Suprapubic skin (tissue), 4 donors: Measurements from ENCODE around the gene ADAR. TPM values are rescaled to one million over a fixed set of nuclear protein-coding genes. Genes with fewer than 3 reads are reported as not detected.

Experiments
- DNase-seq, 2 donors: peaks; one replicate each; pipeline ENCODE4 v3.0.0-alpha.2; 2019; ENCODE audit warnings: low spot score in 2 of 2
- H3K27ac ChIP-seq: fragments of 200-600 bp; sonication (generic); one replicate; pipeline ENCODE4 v1.5.1; 2019
- H3K27me3 ChIP-seq: fragments of 200-600 bp; sonication (generic); one replicate; pipeline ENCODE4 v1.5.1; 2019
- H3K36me3 ChIP-seq: fragments of 200-600 bp; sonication (generic); one replicate; pipeline ENCODE4 v1.5.1; 2019
- H3K4me1 ChIP-seq: fragments of 200-600 bp; sonication (generic); one replicate; pipeline ENCODE4 v1.5.1; 2019
- H3K4me3 ChIP-seq: fragments of 200-600 bp; sonication (generic); one replicate; pipeline ENCODE4 v1.5.1; 2019; ENCODE audit warnings: mild to moderate bottlenecking
- H3K9me3 ChIP-seq: fragments of 200-600 bp; sonication (generic); one replicate; pipeline ENCODE4 v1.5.1; 2019
- EP300 ChIP-seq: sonication (generic); formaldehyde crosslinking; IDR thresholded peaks from one replicate; pipeline ENCODE4 v1.6.1; 2017; ENCODE audit warnings: antibody characterized with exemption
- POLR2A ChIP-seq, 2 donors: fragments of 450-650 bp; IDR thresholded peaks; one replicate each; pipeline ENCODE4 v1.6.1; 2017; ENCODE audit warnings: antibody characterized with exemption in 2 of 2, mild to moderate bottlenecking in 2 of 2, moderate library complexity in 2 of 2
- POLR2AphosphoS5 ChIP-seq, 3 donors: sonication (generic); formaldehyde crosslinking; IDR thresholded peaks; one replicate each; pipeline ENCODE4 v1.6.1; 2017; ENCODE audit warnings: antibody characterized with exemption in 3 of 3
- WGBS: methylation state at CpG from one replicate; pipeline ENCODE4 v1.1.5; 2018; 5-methylcytosine and 5-hydroxymethylcytosine counted together
- total RNA-seq, 4 donors: library from RNA; depleted of rRNA; stranded (reverse); fragments of >200 nt; gene quantifications; one replicate each; pipeline ENCODE4 v1.1.0, GENCODE V29; 2016
- TF ChIP-seq, protein P1 (sequence below), 2 donors: fragments of 200-600 bp in 1 of 2; fragments of 450-650 bp in 1 of 2; sonication (generic) in 1 of 2; IDR thresholded peaks; one replicate each; pipeline ENCODE4 v1.5.1; 2016 to 2019; ENCODE audit warnings: antibody characterized with exemption in 2 of 2, mild to moderate bottlenecking in 1 of 2, moderate library complexity in 1 of 2

The ADAR gene
- total RNA-seq, 4 donors from 2014 or later: 73.7 to 107 (median 93.2) TPM

DNA sequence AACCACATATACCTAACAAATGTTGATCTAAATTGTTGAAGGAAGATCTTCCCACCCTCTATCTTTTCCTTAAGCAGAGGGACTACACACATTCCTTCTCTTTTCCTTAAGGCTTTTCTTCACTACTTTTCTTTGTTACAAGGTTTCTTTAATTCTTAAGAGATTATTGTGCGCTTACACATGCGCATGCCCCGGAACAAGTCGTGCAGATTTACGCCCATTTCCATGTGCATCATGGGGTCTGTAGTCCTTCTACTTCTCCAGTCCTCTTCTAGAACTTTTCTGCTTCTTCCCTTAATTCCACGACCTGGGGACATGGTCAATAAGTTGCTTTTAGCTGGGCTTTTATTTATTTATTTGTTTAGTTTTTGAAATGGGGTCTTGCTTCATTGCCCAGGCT lies 42.1 kb downstream of the ADAR start:
- peaks cover 16% of the 10 kb centered on the region for H3K27me3 ChIP-seq
- DNase-seq: no peak
- 79% methylated on average over 6 of the region's 6 CpGs for WGBS

DNA sequence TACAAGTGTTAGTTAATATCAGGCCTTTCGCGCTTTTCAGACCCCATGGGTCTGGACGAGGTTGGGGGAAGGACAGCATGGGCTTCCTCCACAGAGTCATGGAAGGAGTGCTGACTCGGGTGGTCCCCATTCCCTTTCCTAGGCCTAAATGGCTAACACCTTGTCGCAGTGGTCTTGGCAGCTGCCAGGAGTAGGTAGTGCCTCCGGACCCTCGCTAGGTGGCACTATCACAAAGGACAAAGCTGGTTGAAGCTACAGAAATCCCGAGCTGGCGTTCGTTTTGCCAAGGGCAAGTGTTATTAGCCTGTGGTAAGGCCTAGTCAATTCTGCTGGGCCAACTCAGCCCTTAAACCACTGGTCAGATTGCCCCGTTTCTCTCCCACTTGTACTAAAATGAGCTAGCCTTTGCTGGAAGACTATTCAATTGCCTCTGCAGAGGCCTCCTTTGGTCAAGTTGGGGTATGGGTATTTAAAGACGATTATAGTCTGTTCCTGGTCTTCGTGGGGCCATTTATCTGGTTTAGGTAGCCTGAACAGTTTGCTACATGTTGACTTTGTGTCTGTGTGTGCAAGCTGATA lies 48.4 kb downstream of the ADAR start:
- no peak for TF ChIP-seq EP300
- TF ChIP-seq POLR2AphosphoS5 (IDR thresholded peaks at IDR 0.05): peak in 1 of 3 donors; percentile 66
- TF ChIP-seq POLR2A (IDR thresholded peaks at IDR 0.05): no peak
- TF ChIP-seq, protein P1, sequence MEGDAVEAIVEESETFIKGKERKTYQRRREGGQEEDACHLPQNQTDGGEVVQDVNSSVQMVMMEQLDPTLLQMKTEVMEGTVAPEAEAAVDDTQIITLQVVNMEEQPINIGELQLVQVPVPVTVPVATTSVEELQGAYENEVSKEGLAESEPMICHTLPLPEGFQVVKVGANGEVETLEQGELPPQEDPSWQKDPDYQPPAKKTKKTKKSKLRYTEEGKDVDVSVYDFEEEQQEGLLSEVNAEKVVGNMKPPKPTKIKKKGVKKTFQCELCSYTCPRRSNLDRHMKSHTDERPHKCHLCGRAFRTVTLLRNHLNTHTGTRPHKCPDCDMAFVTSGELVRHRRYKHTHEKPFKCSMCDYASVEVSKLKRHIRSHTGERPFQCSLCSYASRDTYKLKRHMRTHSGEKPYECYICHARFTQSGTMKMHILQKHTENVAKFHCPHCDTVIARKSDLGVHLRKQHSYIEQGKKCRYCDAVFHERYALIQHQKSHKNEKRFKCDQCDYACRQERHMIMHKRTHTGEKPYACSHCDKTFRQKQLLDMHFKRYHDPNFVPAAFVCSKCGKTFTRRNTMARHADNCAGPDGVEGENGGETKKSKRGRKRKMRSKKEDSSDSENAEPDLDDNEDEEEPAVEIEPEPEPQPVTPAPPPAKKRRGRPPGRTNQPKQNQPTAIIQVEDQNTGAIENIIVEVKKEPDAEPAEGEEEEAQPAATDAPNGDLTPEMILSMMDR (IDR thresholded peaks at IDR 0.05): peak; percentile 76 to 87
- peak overlapping the region; percentile 97 for H3K4me3 ChIP-seq
- 7% methylated on average over 13 of the region's 13 CpGs for WGBS

More for the DNA sequence above, 42.1 kb downstream of the ADAR start:
- Histone ChIP-seq H3K36me3 (no peaks in the 10 kb centered on the region), H3K4me3 (no peak overlapping the region), H3K27ac (no peak overlapping the region), H3K4me1 (peaks cover 9% of the 10 kb centered on the region), H3K9me3 (no peaks in the 10 kb centered on the region)
- TF ChIP-seq POLR2AphosphoS5 (IDR thresholded peaks at IDR 0.05) (no peak), POLR2A (IDR thresholded peaks at IDR 0.05) (no peak), EP300 (no peak)
- TF ChIP-seq, protein P1 (IDR thresholded peaks at IDR 0.05): no peak

DNA sequence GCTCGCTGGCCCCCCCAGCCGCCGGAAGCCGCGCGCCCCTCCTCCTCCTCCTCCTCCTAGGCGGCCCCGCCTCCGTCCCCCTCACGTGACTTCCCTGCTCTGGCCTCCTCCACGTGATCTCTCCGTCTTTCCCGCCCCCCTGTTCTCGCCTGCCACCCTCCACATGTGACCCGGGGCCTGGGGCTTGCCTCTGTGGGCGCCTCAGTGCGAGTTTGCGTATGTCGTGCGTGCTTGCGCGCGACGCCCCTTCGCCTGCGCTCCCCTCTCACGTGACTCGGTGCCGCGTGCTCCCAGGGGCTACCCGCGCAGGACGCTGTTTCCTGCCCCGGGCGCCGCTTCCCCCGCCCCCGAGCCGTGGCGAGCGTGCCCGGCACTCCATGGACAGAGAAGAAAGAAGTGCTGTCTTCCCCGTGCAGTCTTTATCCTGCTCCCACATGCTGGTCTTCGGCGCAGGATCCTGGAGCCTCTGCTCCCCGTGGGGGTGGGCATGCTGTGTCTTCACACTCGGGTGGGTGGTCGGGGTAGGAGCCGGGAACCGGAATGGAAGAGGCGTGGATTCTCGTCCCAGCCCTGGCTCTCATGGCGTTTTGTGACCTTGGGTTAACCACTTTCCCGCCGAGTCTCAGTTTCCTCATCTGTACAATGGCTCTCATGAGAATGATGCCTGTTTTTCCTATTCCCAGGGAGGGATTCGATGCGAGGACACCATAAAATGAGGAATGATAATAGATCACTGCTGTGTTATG lies 49.1 kb downstream of the ADAR start:
- peak overlapping the region; percentile 97 for H3K4me3 ChIP-seq
- WGBS: 0% methylated on average over 13 of the region's 57 CpGs
- no peaks in the 10 kb centered on the region for H3K9me3 ChIP-seq
- DNase-seq: peak; percentile 100
- H3K4me1 ChIP-seq: peaks cover 34% of the 10 kb centered on the region
- TF ChIP-seq POLR2A (IDR thresholded peaks at IDR 0.05) (no peak), POLR2AphosphoS5 (IDR thresholded peaks at IDR 0.05) (peak; percentile 74 to 99 (median 83)), EP300 (peak; percentile 71)
- TF ChIP-seq, protein P1 (IDR thresholded peaks at IDR 0.05): no peak
- peak overlapping the region; percentile 88 for H3K27ac ChIP-seq
- peaks cover 20% of the 10 kb centered on the region for H3K36me3 ChIP-seq
- no peaks in the 10 kb centered on the region for H3K27me3 ChIP-seq

More for the DNA sequence above, 48.4 kb downstream of the ADAR start:
- peak overlapping the region; percentile 88 for H3K27ac ChIP-seq
- peak; percentile 92 to 93 for DNase-seq
- H3K27me3 ChIP-seq: no peaks in the 10 kb centered on the region
- H3K4me1 ChIP-seq: peaks cover 34% of the 10 kb centered on the region
- no peaks in the 10 kb centered on the region for H3K9me3 ChIP-seq
- peaks cover 14% of the 10 kb centered on the region for H3K36me3 ChIP-seq

DNA sequence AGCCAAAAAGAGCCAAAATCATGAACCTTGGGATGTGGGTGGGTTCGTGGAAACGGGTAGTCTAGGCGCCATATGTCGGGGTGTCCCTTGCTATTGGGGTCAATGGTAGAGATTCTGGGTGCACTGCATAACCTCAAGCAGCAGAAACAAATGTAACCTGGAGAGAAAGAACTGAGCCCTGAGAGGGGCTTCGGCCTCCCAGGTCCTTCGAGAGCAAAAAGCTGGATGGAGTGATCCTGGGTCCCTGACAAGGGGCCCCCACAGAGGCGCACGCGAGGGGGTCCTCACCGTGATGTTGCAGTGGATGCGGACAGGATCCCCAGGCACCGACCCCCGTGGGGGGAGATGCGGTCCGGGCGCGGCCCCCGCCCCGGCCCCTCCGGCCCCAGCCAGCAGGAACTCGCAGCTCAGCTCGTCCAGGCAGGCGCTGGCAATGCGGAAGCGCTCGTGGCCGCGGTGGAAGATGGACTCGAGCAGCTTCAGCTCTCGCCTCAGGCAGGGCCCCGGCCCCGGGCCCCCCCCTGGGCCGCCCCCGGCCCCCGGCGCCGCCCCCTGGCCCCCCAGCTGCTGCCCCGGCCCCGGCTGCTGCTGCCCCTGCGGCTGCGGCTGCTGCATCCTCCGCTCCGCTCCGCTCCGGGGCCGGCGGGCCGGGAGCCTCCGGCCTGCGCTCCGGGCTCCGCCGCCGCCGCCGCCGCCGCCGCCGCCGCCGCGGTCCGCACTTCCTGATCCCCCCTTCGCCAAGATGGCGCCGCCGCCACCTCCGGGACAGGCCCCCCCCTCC lies 49.9 kb downstream of the ADAR start, which contains the start of gene UBE2Q1:
Gene UBE2Q1, minus strand, starts transcription at position 724 of the 781 bp plus-strand sequence. Its CDS starts 109 bp downstream, at position 615.
- Histone ChIP-seq H3K36me3 (peaks cover 28% of the 10 kb centered on the region), H3K27ac (peak within 1 kb of the TSS; percentile 88), H3K4me1 (peaks cover 39% of the 10 kb centered on the region), H3K27me3 (no peaks in the 10 kb centered on the region), H3K4me3 (peak within 1 kb of the TSS; percentile 97), H3K9me3 (no peaks in the 10 kb centered on the region)
- TF ChIP-seq POLR2A (IDR thresholded peaks at IDR 0.05): no peak
- no peak for TF ChIP-seq EP300
- no peak for TF ChIP-seq POLR2AphosphoS5 (IDR thresholded peaks at IDR 0.05)
- TF ChIP-seq, protein P1 (IDR thresholded peaks at IDR 0.05): no peak
- WGBS: under 1% methylated on average over 15 of the region's 69 CpGs
- DNase-seq: peak; percentile 81 to 87
